HG02943 (cell line): ENCODE data around the gene AOAH.
A peak's percentile ranks its signal among the peaks of the same experiment; 100 is the strongest.
"Not testable (repeated sequence)": the region's sequence is repeated elsewhere in the genome, so short reads cannot be mapped to it uniquely, and the experiment has no call there.

Experiments
- ATAC-seq: cut with Tn5 transposase; IDR thresholded peaks from one replicate; pipeline ENCODE4 v1.9.1; 2021; ENCODE audit warnings: mild to moderate bottlenecking, low read depth, moderate library complexity; ENCODE audit not compliant: unreplicated experiment

Gene AOAH

DNA sequence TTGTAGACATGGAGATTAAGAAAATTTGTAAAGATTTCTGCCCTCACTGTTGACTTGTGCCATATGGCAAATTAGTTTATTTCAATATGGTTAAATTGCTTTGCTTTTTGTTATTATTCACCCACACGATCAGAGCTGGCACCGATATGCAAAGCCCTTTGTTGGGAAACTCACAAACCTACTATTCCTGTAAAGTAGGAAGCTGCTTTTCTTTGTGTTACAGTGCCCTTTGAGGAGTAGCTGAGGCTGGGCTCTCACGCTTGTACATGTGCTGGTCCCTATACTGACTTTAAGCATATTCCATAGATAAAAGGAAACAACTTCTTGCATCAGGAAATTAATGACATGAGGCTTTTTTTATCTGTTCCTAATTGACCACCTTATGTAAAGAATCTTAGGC is 17.6 kb upstream of the AOAH start:
- ATAC-seq = no peak

- ATAC-seq = no peak
Measured at GRCh38 chr7:36739351-36739750, 15.1 kb upstream of the AOAH start.

- ATAC-seq = peak; percentile 83
Measured at GRCh38 chr7:36736899-36737211, 12.6 kb upstream of the AOAH start.

- no peak for ATAC-seq
Measured at GRCh38 chr7:36736090-36736898, 12.0 kb upstream of the AOAH start.

- ATAC-seq = no peak
Measured at GRCh38 chr7:36735172-36735571, 10.9 kb upstream of the AOAH start.

DNA sequence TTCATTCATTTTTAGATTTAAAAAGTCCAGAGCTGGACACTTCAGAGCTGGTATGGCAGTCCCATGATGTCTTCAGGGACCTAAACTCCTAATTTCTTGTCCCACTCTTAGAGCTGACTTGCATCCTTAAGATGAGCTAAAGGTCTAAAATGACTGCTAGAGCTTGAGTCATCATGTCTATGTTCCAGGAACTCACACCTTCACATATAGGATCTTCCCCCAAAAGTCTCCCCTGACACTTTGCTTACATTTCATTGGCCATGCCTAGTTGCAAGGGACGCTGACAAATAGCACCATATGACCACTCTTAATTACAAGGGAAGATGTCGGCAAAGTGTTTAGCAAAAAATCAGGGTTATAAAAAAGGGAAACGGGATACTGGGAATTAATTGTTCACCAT is 10.4 kb upstream of the AOAH start:
- no peak for ATAC-seq

DNA sequence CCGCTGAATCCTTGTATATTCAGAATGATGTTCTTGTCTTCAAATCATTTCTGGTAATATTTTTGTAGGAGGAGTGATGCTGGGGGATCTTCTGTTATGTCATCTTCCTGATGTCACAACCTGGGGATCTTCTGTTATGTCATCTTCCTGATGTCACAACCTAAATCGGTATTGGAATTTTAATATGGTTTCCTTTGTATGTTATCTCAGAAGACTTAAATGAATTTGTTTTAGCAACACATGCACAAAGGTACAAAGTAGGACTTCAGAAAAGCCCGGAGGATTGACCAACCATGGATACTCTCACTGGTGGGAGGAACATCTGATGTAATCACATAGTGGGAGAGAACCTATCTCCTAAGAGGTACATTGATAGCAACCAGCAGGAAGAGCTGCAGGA is 9.1 kb upstream of the AOAH start:
- ATAC-seq = no peak

DNA sequence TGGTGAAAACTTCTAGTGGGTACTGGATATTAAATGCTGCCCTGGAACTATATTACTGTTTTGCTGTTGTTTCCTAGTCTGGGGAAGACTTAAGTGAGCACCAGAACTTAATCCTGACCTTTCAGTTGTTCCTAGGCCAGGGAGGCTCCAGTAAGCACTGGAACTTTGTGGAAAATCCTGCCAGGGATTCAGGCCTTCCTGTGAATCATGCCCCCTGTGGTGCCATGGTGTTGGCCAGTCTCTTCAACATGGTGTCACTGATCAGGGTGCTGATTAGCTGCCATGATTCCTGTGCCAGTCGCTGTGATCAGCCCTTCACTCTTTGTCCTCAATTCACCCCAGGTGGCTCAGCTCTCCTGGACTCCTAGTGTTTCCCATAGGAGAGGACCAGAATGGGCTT is 8.5 kb upstream of the AOAH start:
- ATAC-seq = no peak

GRCh38 chr7:36730046-36730445 is 5.8 kb upstream of the AOAH start:
- no peak for ATAC-seq

GRCh38 chr7:36728143-36728542 is 3.8 kb upstream of the AOAH start:
- no peak for ATAC-seq

GRCh38 chr7:36726806-36727503 is 2.7 kb upstream of the AOAH start:
- ATAC-seq = no peak

GRCh38 chr7:36726311-36726710 is 2.0 kb upstream of the AOAH start:
- no peak for ATAC-seq

DNA sequence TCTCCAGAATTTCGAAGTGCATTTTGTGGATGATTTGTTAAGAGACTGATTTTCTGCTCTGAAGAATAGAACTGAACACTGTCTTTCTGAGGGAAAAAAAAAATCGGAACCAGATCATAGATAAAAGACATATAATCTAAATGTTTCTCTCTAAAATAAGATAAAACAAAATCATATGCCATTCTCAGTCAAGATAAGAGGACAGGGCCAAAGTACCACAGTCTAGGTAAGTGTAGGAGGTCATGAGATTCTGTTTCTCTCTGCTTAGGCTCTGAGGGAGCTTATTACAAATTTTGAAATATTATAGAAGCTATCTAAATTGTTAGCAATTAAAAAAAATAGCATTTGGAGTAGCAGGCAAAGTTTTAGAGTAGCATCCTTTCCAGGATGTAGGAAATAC is 702 bp upstream of the AOAH start:
- no peak for ATAC-seq

- no peak for ATAC-seq
Measured at GRCh38 chr7:36723291-36723690, 1.0 kb downstream of the AOAH start.

DNA sequence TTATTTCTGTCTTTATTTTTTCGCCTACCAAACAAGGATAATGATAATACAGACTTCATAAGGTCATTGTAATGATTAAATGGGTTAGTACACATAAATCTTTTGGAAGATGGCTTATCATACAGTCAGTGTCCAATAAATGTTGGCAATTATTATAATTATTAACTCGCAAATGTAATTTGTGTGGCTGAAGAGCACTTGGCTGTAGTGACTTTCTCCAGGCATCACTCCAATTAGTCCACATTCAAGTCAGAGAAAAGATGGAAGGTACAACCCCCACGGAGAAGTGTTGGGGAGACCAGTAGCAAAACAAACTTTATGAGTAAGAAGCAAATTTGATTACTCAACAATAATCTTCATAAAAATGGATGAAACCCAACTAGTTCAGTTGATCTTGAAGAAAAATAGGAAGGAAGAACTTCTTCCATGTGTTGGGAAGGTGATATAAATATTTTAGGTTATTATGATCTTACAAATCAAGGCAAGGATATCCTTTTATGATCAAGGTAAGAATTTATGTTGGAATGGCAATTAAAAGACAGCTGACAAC is 5.1 kb downstream of the AOAH start:
- ATAC-seq = no peak

DNA sequence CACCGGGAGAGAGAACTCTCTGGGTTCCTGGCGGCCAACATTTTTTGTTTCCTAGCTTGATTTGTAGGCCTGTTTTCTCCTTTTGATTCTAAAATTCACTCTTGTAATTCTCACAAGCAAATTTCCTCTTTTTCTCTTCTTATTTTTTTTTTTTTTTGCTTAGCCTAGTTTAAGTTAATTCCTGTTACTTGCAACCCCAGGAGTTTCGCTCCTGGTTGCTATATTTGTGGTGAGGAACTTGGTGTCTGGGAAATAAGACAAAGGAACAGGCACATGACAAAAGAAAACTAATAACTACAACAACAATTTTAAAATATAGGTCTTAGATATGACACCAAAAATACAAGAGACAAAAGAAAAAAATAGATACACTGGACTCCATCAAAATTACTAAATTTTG is 6.7 kb downstream of the AOAH start:
- no peak for ATAC-seq

DNA sequence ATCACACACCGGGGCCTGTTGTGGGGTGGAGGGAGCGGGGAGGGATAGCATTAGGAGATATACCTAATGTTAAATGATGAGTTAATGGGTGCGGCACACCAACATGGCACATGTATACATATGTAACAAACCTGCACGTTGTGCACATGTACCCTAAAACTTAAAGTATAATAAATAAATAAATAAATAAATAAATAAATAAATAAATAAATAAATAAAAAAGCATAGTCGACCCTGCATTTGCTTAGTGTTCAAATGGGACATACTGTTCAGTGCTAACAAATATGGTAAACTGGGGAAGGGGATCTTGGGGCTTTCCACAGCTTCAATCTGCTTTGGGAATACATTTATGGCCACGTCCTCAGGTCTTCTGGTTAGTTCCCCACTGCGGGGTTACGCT is 7.5 kb downstream of the AOAH start:
- ATAC-seq = not testable (repeated sequence)

DNA sequence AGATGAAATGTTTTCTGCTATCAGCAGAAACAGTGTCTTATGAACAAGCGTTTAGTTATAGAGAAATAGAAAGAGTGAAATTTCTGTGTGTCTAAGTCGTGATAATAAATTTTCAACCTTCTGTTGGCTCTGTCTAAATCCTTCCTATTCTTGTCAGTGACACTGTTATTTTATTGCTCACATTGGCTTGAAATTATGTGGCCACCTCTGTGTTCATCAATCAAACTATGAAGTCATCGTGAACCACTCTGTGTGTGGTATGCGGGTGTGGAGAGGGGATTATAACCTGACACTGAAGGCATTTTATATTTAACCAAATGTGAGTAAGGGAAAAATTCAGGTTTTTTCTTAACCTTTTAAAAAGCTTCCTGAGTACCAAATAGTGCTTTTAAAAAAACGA is 12.3 kb downstream of the AOAH start:
- ATAC-seq = no peak

GRCh38 chr7:36711256-36711655 is 13.0 kb downstream of the AOAH start:
- no peak for ATAC-seq

- ATAC-seq = no peak
Measured at GRCh38 chr7:36710186-36710791, 14.0 kb downstream of the AOAH start.

DNA sequence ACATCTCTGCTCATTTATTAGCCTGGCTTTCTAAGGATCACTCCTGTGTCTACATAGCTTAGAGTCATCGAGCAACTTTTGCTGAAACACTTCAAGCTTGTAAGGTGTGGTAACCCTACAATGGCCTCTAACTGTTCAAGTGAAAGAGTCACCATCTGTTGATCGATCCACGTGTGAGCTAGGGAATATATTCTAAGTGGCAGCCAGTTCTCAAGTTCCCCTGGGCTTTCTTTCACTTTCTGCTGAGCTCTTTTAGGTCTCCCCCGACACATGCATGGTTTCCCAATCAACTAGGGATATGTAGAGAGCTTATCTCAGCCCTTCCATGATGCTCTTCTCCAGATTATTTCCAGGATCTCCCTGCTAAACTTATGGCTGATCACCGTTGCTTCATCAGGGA is 15.5 kb downstream of the AOAH start:
- no peak for ATAC-seq

GRCh38 chr7:36707898-36708297 is 16.4 kb downstream of the AOAH start:
- ATAC-seq = no peak
